NCI-H1417 (cell line): ENCODE measurements around the gene SLC15A1.

Source experiments
- DNase-seq, 3 experiments: peaks; one replicate each; lab custom pipeline; 2025; lab: John Stamatoyannopoulos, UW

The SLC15A1 gene

GRCh38 chr13:98693756-98694155 is 58.7 kb downstream of the SLC15A1 start:
- no peak for DNase-seq

- peak in 2 of 3 experiments; percentile 24 to 45 for DNase-seq
These were observed 61.1 kb downstream of the SLC15A1 start for GRCh38 chr13:98691360-98691759.

GRCh38 chr13:98690348-98691022 is 62.0 kb downstream of the SLC15A1 start:
- no peak for DNase-seq

- no peak for DNase-seq
These were observed 63.0 kb downstream of the SLC15A1 start for GRCh38 chr13:98689347-98689968.

- no peak for DNase-seq
These were observed 64.1 kb downstream of the SLC15A1 start for GRCh38 chr13:98688373-98688772.

- no peak for DNase-seq
These were observed 65.2 kb downstream of the SLC15A1 start for GRCh38 chr13:98687319-98687718.

- DNase-seq = peak in 1 of 3 experiments; percentile 67
These were observed 66.2 kb downstream of the SLC15A1 start for GRCh38 chr13:98686270-98686669.

GRCh38 chr13:98685146-98685545 is 67.3 kb downstream of the SLC15A1 start:
- DNase-seq = no peak

- DNase-seq = no peak
These were observed 71.4 kb downstream of the SLC15A1 start for GRCh38 chr13:98681049-98681448.

GRCh38 chr13:98678741-98679140 is 73.7 kb downstream of the SLC15A1 start:
- DNase-seq = no peak

GRCh38 chr13:98677398-98677797 is 75.1 kb downstream of the SLC15A1 start:
- no peak for DNase-seq

- peak in 2 of 3 experiments; percentile 45 to 70 for DNase-seq
These were observed 76.2 kb downstream of the SLC15A1 start for GRCh38 chr13:98676239-98676638.

GRCh38 chr13:98675837-98676236 is 76.6 kb downstream of the SLC15A1 start:
- peak in 2 of 3 experiments; percentile 45 to 70 for DNase-seq

GRCh38 chr13:98675066-98675465 is 77.4 kb downstream of the SLC15A1 start:
- no peak for DNase-seq

GRCh38 chr13:98672947-98673613 is 79.4 kb downstream of the SLC15A1 start:
- DNase-seq = peak; percentile 51 to 84 (median 83)

GRCh38 chr13:98668155-98668554 is 84.3 kb downstream of the SLC15A1 start:
- no peak for DNase-seq

GRCh38 chr13:98665638-98665995 is 86.9 kb downstream of the SLC15A1 start:
- no peak for DNase-seq

- DNase-seq = peak in 1 of 3 experiments; percentile 32
These were observed 87.4 kb downstream of the SLC15A1 start for GRCh38 chr13:98664924-98665637.

- no peak for DNase-seq
These were observed 88.0 kb downstream of the SLC15A1 start for GRCh38 chr13:98664510-98664909.

GRCh38 chr13:98664047-98664446 is 88.4 kb downstream of the SLC15A1 start:
- no peak for DNase-seq

- DNase-seq = no peak
These were observed 94.3 kb downstream of the SLC15A1 start for GRCh38 chr13:98658131-98658530.

GRCh38 chr13:98657506-98658085 is 94.9 kb downstream of the SLC15A1 start:
- no peak for DNase-seq
